CD1c-positive myeloid dendritic cell (primary cell): Measurements from ENCODE around the gene CMSS1.

Source experiments
- DNase-seq: peaks from one replicate; pipeline ENCODE4 v3.0.0-alpha.2; 2016; ENCODE audit errors: extremely low spot score

The CMSS1 gene

GRCh38 chr3:99960123-99960878 is 142.6 kb downstream of the CMSS1 start:
- no peak for DNase-seq

GRCh38 chr3:99960941-99961340 is 143.3 kb downstream of the CMSS1 start:
- DNase-seq = no peak

DNA sequence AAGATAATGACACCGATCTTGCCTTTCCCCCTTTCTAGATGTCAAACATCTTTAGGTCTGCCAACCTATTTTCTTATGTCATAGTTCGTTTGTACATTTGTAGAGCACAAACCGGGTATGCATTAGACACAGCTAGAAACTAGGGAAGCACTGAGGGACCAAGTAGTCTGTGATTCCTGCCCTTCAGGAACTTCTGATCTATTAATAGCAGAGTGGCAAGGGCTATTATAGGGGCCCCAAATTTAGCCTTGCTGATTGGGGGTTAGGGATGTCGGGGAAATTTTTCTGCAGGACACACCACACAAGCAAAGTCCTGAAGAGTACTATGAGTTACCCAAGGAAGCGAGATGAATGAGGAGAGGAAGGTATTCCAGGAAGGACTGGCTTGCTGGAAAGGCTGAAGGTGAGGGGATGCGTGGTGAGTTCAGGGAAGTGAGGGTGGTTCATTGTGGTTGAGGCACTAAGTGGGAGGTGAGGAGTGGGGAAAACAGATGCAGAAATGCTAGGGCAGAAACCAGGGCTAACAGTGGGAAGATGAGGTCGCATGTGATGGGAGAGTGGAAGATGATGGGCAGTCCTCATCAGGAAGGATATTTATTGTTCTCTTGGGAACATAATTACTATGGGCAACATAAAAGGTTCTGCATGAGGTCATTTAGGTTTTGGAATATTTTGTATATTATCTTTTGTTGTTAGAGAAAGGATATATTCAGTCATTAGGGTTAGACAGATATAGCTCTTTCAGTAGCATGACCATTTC is 144.3 kb downstream of the CMSS1 start:
- no peak for DNase-seq

GRCh38 chr3:99962703-99963102 is 145.0 kb downstream of the CMSS1 start:
- DNase-seq = no peak

- no peak for DNase-seq
Measured at GRCh38 chr3:99965077-99965476, 147.4 kb downstream of the CMSS1 start.

- DNase-seq = no peak
Measured at GRCh38 chr3:99965681-99966408, 148.2 kb downstream of the CMSS1 start.

- no peak for DNase-seq
Measured at GRCh38 chr3:99966662-99967416, 149.2 kb downstream of the CMSS1 start.

- DNase-seq = no peak
Measured at GRCh38 chr3:99967796-99968195, 150.1 kb downstream of the CMSS1 start.

- DNase-seq = peak; percentile 52
Measured at GRCh38 chr3:99969136-99969535, 151.5 kb downstream of the CMSS1 start.

DNA sequence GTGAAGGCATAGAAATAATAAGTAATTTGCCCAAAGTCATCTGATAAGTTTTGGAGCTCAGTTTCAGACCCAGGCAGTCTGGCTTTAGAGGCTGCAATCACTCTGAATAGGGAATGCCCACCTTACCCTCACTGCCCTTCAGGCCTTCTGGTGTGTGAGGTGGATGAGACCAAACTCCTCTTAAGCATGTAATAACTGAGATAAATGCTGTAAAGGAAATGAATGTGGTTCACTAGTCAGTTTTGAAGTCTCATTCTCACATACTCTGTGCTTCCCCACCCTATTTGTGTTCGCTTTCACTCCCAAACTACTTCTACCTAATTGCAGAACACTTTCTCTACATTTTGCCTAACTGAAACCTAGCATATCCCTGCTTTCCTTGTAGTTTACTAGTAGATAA is 152.5 kb downstream of the CMSS1 start:
- DNase-seq = no peak

DNA sequence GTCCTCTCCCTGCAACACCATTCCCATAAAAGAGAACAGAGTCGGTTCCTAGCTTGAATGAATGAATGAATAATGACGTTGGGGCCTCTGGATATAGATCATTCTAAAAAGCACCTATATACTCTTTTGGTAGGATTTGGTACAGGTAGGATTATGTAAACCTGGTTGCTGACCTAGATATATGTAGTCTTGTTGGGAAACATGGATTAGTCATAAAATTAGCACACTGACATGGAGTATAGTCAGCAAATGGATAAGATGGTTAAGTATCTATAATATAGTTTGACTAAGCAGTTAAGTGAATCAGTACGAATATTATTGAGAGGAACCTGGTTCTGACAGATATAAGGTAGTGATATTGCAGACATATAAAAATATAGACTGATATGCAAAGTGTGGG is 154.1 kb downstream of the CMSS1 start:
- no peak for DNase-seq

- no peak for DNase-seq
Measured at GRCh38 chr3:99972380-99973104, 154.9 kb downstream of the CMSS1 start.

DNA sequence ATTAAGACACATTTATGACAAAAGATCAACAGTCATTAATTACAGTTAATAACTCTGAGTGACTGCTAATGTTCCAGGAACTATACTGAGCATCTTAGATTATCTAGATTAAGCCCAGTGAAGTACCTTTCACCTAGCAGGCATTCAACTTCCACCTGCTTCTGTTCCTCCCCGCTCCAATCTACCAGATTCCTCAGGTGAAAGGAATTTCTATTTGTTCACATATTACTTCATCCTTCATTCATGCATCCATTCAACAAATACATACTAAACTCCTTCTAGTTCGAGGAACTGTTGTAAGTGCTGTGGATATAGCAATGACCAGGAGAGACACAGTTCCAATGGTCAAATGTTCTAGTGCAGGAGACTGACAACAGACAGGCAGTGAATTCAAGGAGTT is 157.3 kb downstream of the CMSS1 start:
- DNase-seq = no peak

DNA sequence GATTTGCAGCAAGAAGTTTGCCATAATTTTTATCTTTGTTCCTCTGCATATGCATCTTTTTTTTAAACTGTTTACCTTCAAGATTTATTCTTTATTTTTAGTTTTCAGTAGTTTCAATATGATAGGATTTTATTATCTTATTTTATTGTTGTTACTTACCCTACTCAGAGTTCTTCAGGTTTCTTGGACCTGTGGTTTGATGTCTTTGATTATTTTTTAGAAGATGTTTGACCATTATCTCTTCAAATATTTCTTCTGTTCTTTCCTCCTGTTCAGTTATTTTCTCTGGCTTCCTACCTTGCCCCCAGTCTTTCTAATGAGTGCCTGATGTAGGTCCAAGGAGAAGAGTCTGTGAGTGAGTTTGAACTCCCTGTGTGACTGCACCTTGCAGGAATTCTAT is 158.9 kb downstream of the CMSS1 start:
- no peak for DNase-seq

GRCh38 chr3:99978221-99978620 is 160.6 kb downstream of the CMSS1 start:
- no peak for DNase-seq

GRCh38 chr3:99980606-99981005 is 162.9 kb downstream of the CMSS1 start:
- no peak for DNase-seq

- DNase-seq = no peak
Measured at GRCh38 chr3:99981138-99981537, 163.5 kb downstream of the CMSS1 start.

GRCh38 chr3:99982650-99983049 is 165.0 kb downstream of the CMSS1 start:
- DNase-seq = no peak

DNA sequence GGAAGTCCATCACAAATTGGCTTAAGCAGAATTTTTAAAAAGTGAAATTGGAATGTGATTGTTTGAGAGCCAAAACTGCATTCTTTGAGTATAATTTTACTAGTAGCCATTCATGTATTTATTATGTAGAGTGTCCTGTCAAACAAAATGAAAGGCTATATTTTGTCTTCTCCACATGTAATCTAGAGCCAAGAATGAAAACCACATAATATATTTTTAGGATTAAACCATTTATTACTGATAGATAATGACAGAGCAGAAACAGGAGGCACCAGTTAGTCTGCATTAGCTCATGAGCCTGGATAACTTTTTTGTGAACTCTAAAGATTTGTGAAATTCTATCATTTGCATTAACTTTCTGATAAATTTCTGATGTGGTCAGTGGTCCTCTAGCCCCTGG is 166.5 kb downstream of the CMSS1 start:
- DNase-seq = no peak

- no peak for DNase-seq
Measured at GRCh38 chr3:99984668-99985067, 167.0 kb downstream of the CMSS1 start.

DNA sequence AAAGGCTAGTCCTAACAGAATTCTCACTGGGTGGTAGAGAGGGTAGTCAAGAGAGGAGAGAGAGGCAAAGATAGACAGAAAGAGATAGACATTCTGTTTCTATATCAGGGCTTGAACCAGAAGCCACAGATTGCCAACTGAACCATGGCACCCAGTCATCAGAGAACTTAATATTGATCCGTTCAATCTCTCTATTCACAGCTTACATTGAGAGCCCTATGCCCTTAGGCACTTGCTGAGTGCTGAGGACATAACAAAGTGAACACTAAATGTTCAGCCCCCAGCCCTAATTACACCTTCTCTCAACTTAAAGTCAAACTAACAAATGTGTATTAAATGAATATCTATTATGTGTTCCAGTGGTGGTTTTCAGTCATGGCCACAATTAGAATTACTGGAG is 172.5 kb downstream of the CMSS1 start:
- DNase-seq = no peak
